Smooth muscle cell (in vitro differentiated cells): Measurements from ENCODE around the gene BRD3. TPM values are rescaled to one million over a fixed set of nuclear protein-coding genes. Genes with fewer than 3 reads are reported as not detected.

Experiments used
- DNase-seq: peaks from one replicate; lab custom pipeline; 2025; ENCODE audit not compliant: unreplicated experiment; lab: John Stamatoyannopoulos, UW
- H2AFZ ChIP-seq: fragments of 200-600 bp; sonication (generic); 2 replicates; pipeline ENCODE4 v1.6.0; 2016; ENCODE audit warnings: antibody characterized with exemption, low read depth, mild to moderate bottlenecking
- H3F3A ChIP-seq: fragments of 200-600 bp; sonication (generic); 2 replicates; pipeline ENCODE4 v1.6.0; 2017; ENCODE audit warnings: antibody characterized with exemption, low read depth
- H3K27ac ChIP-seq: fragments of 200-600 bp; sonication (generic); 2 replicates; pipeline ENCODE4 v1.5.1; 2016; ENCODE audit warnings: low read depth, mild to moderate bottlenecking
- H3K27me3 ChIP-seq: fragments of 200-600 bp; sonication (generic); 2 replicates; pipeline ENCODE4 v1.6.1; 2016; ENCODE audit warnings: low read depth, mild to moderate bottlenecking
- H3K36me3 ChIP-seq: fragments of 200-600 bp; sonication (generic); 2 replicates; pipeline ENCODE4 v1.5.1; 2016; ENCODE audit warnings: low read depth
- H3K4me1 ChIP-seq: fragments of 200-600 bp; sonication (generic); 2 replicates; pipeline ENCODE4 v1.5.1; 2016; ENCODE audit warnings: low read depth
- H3K4me2 ChIP-seq: fragments of 200-600 bp; sonication (generic); 2 replicates; pipeline ENCODE4 v1.6.0; 2016; ENCODE audit warnings: mild to moderate bottlenecking
- H3K4me3 ChIP-seq: fragments of 200-600 bp; sonication (generic); 2 replicates; pipeline ENCODE4 v1.5.1; 2016; ENCODE audit warnings: mild to moderate bottlenecking
- H3K79me2 ChIP-seq: fragments of 200-600 bp; sonication (generic); 2 replicates; pipeline ENCODE4 v1.6.0; 2016; ENCODE audit warnings: low read depth, mild to moderate bottlenecking
- H3K9ac ChIP-seq: fragments of 200-600 bp; sonication (generic); 2 replicates; pipeline ENCODE4 v1.6.0; 2016; ENCODE audit warnings: low read depth
- H3K9me3 ChIP-seq: fragments of 200-600 bp; sonication (generic); replicated peaks from 2 replicates; pipeline ENCODE4 v1.5.1; 2016; ENCODE audit warnings: low read depth
- H4K20me1 ChIP-seq: fragments of 200-600 bp; sonication (generic); 2 replicates; pipeline ENCODE4 v1.6.0; 2016; ENCODE audit warnings: low read depth
- CTCF ChIP-seq: fragments of 200-600 bp; sonication (generic); IDR thresholded peaks from 2 replicates; pipeline ENCODE4 v1.5.1; 2017; ENCODE audit warnings: borderline replicate concordance, mild to moderate bottlenecking, antibody characterized with exemption; ENCODE audit not compliant: insufficient read depth, poor library complexity, severe bottlenecking
- WGBS: methylation state at CpG from one replicate; pipeline ENCODE4 v1.1.7; 2016; ENCODE audit warnings: low lambda C conversion rate; 5-methylcytosine and 5-hydroxymethylcytosine counted together
- polyA plus RNA-seq: library from polyadenylated mRNA; unstranded; fragments of >200 nt; fragmentation: Nextera tagmentation; extraction: Ambion mirVana; gene quantifications from 2 replicates; pipeline ENCODE4 v1.2.1, GENCODE V29; 2016
- total RNA-seq: library from RNA; depleted of rRNA; stranded (reverse); fragments of >200 nt; gene quantifications from 2 replicates; pipeline ENCODE4 v1.2.3, GENCODE V29; 2014

The BRD3 gene
- total and polyA plus RNA-seq, 2 experiments from 2014 or later, result 9.2 to 34.1 TPM

GRCh38 chr9:134052941-134053340, 14.9 kb downstream of the BRD3 start:
- no peak for DNase-seq
- no peaks in the 10 kb centered on the region for H3K36me3 ChIP-seq
- H4K20me1 ChIP-seq, result peaks cover 91% of the 10 kb centered on the region
- no peak overlapping the region for H3K9ac ChIP-seq
- no peak overlapping the region for H3K4me3 ChIP-seq
- H3K27ac ChIP-seq, result no peak overlapping the region
- H3K4me2 ChIP-seq, result no peak overlapping the region
- no peak overlapping the region for H2AFZ ChIP-seq
- peaks cover 32% of the 10 kb centered on the region for H3K79me2 ChIP-seq
- no peaks in the 10 kb centered on the region for H3F3A ChIP-seq
- H3K4me1 ChIP-seq, result no peaks in the 10 kb centered on the region
- H3K27me3 ChIP-seq, result no peaks in the 10 kb centered on the region
- 97% methylated on average over 15 of the region's 16 CpGs for WGBS
- TF ChIP-seq CTCF, result no peak
- H3K9me3 ChIP-seq, result no peaks in the 10 kb centered on the region

- no peak for TF ChIP-seq CTCF
- no peaks in the 10 kb centered on the region for H3K36me3 ChIP-seq
- peaks cover 27% of the 10 kb centered on the region for H3K79me2 ChIP-seq
These were observed 15.3 kb downstream of the BRD3 start for GRCh38 chr9:134052491-134052890.

GRCh38 chr9:134051319-134051718, 16.5 kb downstream of the BRD3 start:
- Histone ChIP-seq H3F3A (no peaks in the 10 kb centered on the region), H3K27ac (no peak overlapping the region), H3K79me2 (peaks cover 16% of the 10 kb centered on the region), H3K36me3 (no peaks in the 10 kb centered on the region), H3K9me3 (no peaks in the 10 kb centered on the region), H4K20me1 (peaks cover 91% of the 10 kb centered on the region), H3K4me2 (no peak overlapping the region), H3K27me3 (no peaks in the 10 kb centered on the region), H3K4me3 (no peak overlapping the region), H3K9ac (no peak overlapping the region), H3K4me1 (no peaks in the 10 kb centered on the region), H2AFZ (no peak overlapping the region)
- 97% methylated on average over 16 of the region's 16 CpGs for WGBS
- TF ChIP-seq CTCF, result no peak
- no peak for DNase-seq

More at GRCh38 chr9:134052491-134052890, 15.3 kb downstream of the BRD3 start:
- no peaks in the 10 kb centered on the region for H3K9me3 ChIP-seq
- H3F3A ChIP-seq, result no peaks in the 10 kb centered on the region
- no peak overlapping the region for H3K9ac ChIP-seq
- H3K4me1 ChIP-seq, result no peaks in the 10 kb centered on the region
- H4K20me1 ChIP-seq, result peaks cover 91% of the 10 kb centered on the region
- no peaks in the 10 kb centered on the region for H3K27me3 ChIP-seq
- 96% methylated on average over 3 of the region's 3 CpGs for WGBS
- H3K27ac ChIP-seq, result no peak overlapping the region
- no peak overlapping the region for H2AFZ ChIP-seq
- DNase-seq, result no peak
- no peak overlapping the region for H3K4me3 ChIP-seq
- H3K4me2 ChIP-seq, result no peak overlapping the region

- Histone ChIP-seq H2AFZ (no peak overlapping the region), H4K20me1 (peaks cover 91% of the 10 kb centered on the region), H3K9ac (no peak overlapping the region), H3K4me1 (no peaks in the 10 kb centered on the region), H3K79me2 (peaks cover 10% of the 10 kb centered on the region), H3K36me3 (no peaks in the 10 kb centered on the region), H3K27ac (no peak overlapping the region), H3K27me3 (no peaks in the 10 kb centered on the region), H3F3A (no peaks in the 10 kb centered on the region), H3K9me3 (no peaks in the 10 kb centered on the region), H3K4me2 (no peak overlapping the region), H3K4me3 (no peak overlapping the region)
- DNase-seq, result no peak
- no peak for TF ChIP-seq CTCF
- 90% methylated on average over 13 of the region's 14 CpGs for WGBS
These were observed 17.1 kb downstream of the BRD3 start for GRCh38 chr9:134050726-134051125.
